Keratinocyte (primary cell): ENCODE data around the gene TSC22D4. TPM values are rescaled to one million over a fixed set of nuclear protein-coding genes. Genes with fewer than 3 reads are reported as not detected.
"Not testable (repeated sequence)": the region's sequence is repeated elsewhere in the genome, so short reads cannot be mapped to it uniquely, and the experiment has no call there.

Experiments
- DNase-seq: peaks from one replicate; pipeline ENCODE4 v3.0.0-alpha.2; 2011; ENCODE audit warnings: low read depth, missing footprints, low spot score
- FAIRE-seq: peaks from 2 replicates; lab custom pipeline; 2011; peaks lifted over from hg19 to GRCh38; lab: Jason Lieb, UNC
- H2AFZ ChIP-seq: 2 replicates; pipeline ENCODE4 v1.6.0; 2012; ENCODE audit warnings: low read length, control low read depth, inconsistent platforms; ENCODE audit not compliant: control insufficient read depth
- H3K27ac ChIP-seq: 2 replicates; pipeline ENCODE4 v1.5.1; 2011; ENCODE audit warnings: low read length; ENCODE audit not compliant: control insufficient read depth, insufficient read depth
- H3K27me3 ChIP-seq: 3 replicates; pipeline ENCODE4 v1.6.0; 2011; ENCODE audit warnings: low read length; ENCODE audit not compliant: control insufficient read depth, insufficient read depth; ENCODE audit errors: extremely low read depth
- H3K36me3 ChIP-seq, 2 experiments: 2 replicates in 1 of 2; 3 replicates in 1 of 2; pipeline ENCODE4 v1.5.1; 2011; ENCODE audit warnings: low read length in 2 of 2, mild to moderate bottlenecking in 1 of 2; ENCODE audit not compliant: control insufficient read depth in 2 of 2, insufficient read depth in 2 of 2; ENCODE audit errors: extremely low read depth in 1 of 2
- H3K4me1 ChIP-seq: 3 replicates; pipeline ENCODE4 v1.5.1; 2011; ENCODE audit warnings: low read length; ENCODE audit not compliant: control insufficient read depth, insufficient read depth; ENCODE audit errors: extremely low read depth
- H3K4me2 ChIP-seq: 3 replicates; pipeline ENCODE4 v1.6.0; 2011; ENCODE audit warnings: low read depth, low read length; ENCODE audit not compliant: control insufficient read depth, insufficient read depth; ENCODE audit errors: extremely low read depth
- H3K4me3 ChIP-seq, 3 experiments: fragments of 200-600 bp in 1 of 3; sonication (generic) in 1 of 3; 2 replicates in 2 of 3; 3 replicates in 1 of 3; pipeline ENCODE4 v1.5.1; 2011 to 2016; ENCODE audit warnings: low read length in 3 of 3, mild to moderate bottlenecking in 3 of 3, control low read depth in 2 of 3, inconsistent platforms in 1 of 3, low read depth in 1 of 3, mixed read lengths in 1 of 3, mixed run types in 1 of 3, moderate library complexity in 1 of 3; ENCODE audit not compliant: control insufficient read depth in 2 of 3, insufficient read depth in 2 of 3; ENCODE audit errors: extremely low read depth in 1 of 3
- H3K79me2 ChIP-seq: 2 replicates; pipeline ENCODE4 v1.6.0; 2012; ENCODE audit warnings: low read length; ENCODE audit not compliant: control insufficient read depth, insufficient read depth
- H3K9ac ChIP-seq: 3 replicates; pipeline ENCODE4 v1.6.0; 2011; ENCODE audit warnings: low read length; ENCODE audit not compliant: control insufficient read depth, insufficient read depth; ENCODE audit errors: extremely low read depth
- H3K9me1 ChIP-seq: 3 replicates; pipeline ENCODE4 v1.6.0; 2011; ENCODE audit warnings: low read length; ENCODE audit not compliant: control insufficient read depth, insufficient read depth; ENCODE audit errors: extremely low read depth
- H3K9me3 ChIP-seq: 2 replicates; pipeline ENCODE4 v1.5.1; 2012; ENCODE audit warnings: low read depth, low read length; ENCODE audit not compliant: control insufficient read depth
- H4K20me1 ChIP-seq: 3 replicates; pipeline ENCODE4 v1.6.0; 2011; ENCODE audit warnings: low read length; ENCODE audit not compliant: control insufficient read depth, insufficient read depth; ENCODE audit errors: extremely low read depth
- EZH2 ChIP-seq: IDR thresholded peaks from one replicate; pipeline ENCODE4 v1.6.1; 2012; ENCODE audit warnings: inconsistent platforms, mild to moderate bottlenecking, low read length, moderate library complexity
- dilution Hi-C: fragments of 300-500 bp; cut with MboI; formaldehyde crosslinking; loops from one replicate; pipeline ENCODE4 v1.7.0; 2020; ENCODE audit warnings: low sequenced_read_pairs; ENCODE audit not compliant: extremely low pct_ligation_motif_present
- polyA plus RNA-seq, 5 experiments: library from polyadenylated mRNA; depleted of rRNA in 3 of 5; stranded (reverse) in 3 of 5; stranded (forward) in 1 of 5; unstranded in 1 of 5; fragments of >200 nt; gene quantifications; 1 replicate in 1 of 5; 2 replicates in 3 of 5; 3 replicates in 1 of 5; pipeline versions ENCODE4 v1.2.1 to v1.2.3, GENCODE V29; 2011 to 2012; ENCODE audit warnings: missing spikeins in 2 of 5, low read depth in 1 of 5, low replicate concordance in 1 of 5
- TF ChIP-seq, protein P1 (sequence below), 3 experiments: IDR thresholded peaks in 1 of 3; conservative IDR thresholded peaks in 1 of 3; optimal IDR thresholded peaks in 1 of 3; 2 replicates in 2 of 3; 3 replicates in 1 of 3; pipeline versions ENCODE3 to v1.5.1; 2011; ENCODE audit warnings: low read length in 3 of 3, mild to moderate bottlenecking in 3 of 3, moderate library complexity in 2 of 3, control low read depth in 1 of 3, inconsistent platforms in 1 of 3; ENCODE audit not compliant: insufficient read depth in 2 of 3; ENCODE audit errors: extremely low read depth in 1 of 3

TSC22D4 gene
- polyA plus RNA-seq, 1 donor (not counting 4 experiments of a cell fraction or from before 2014, with no cell fraction given): 8.4 TPM

- TF ChIP-seq, protein P1, sequence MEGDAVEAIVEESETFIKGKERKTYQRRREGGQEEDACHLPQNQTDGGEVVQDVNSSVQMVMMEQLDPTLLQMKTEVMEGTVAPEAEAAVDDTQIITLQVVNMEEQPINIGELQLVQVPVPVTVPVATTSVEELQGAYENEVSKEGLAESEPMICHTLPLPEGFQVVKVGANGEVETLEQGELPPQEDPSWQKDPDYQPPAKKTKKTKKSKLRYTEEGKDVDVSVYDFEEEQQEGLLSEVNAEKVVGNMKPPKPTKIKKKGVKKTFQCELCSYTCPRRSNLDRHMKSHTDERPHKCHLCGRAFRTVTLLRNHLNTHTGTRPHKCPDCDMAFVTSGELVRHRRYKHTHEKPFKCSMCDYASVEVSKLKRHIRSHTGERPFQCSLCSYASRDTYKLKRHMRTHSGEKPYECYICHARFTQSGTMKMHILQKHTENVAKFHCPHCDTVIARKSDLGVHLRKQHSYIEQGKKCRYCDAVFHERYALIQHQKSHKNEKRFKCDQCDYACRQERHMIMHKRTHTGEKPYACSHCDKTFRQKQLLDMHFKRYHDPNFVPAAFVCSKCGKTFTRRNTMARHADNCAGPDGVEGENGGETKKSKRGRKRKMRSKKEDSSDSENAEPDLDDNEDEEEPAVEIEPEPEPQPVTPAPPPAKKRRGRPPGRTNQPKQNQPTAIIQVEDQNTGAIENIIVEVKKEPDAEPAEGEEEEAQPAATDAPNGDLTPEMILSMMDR (optimal IDR thresholded peaks at IDR 0.05 in 1 of 3, IDR thresholded peaks at IDR 0.05 in 1 of 3, conservative IDR thresholded peaks at IDR 0.05 in 1 of 3; ENCODE audit: extremely low read depth in 1 of 3, insufficient read depth in 2 of 3, low read length in 3 of 3): no peak
- TF ChIP-seq EZH2: no peak
- no peaks in the 10 kb centered on the region for H3K36me3 ChIP-seq
- H3K27ac ChIP-seq: no peak overlapping the region
- H3K4me1 ChIP-seq: peaks cover 10% of the 10 kb centered on the region
- DNase-seq: no peak
- no peaks in the 10 kb centered on the region for H3K9me3 ChIP-seq
- dilution Hi-C loops: no loop called here
- H2AFZ ChIP-seq: no peak overlapping the region
- H3K4me2 ChIP-seq: no peak overlapping the region
- FAIRE-seq: no peak
- no peaks in the 10 kb centered on the region for H3K27me3 ChIP-seq
- no peaks in the 10 kb centered on the region for H3K79me2 ChIP-seq
- H3K9ac ChIP-seq: no peak overlapping the region
- H3K4me3 ChIP-seq: no peak overlapping the region
- H3K9me1 ChIP-seq: no peaks in the 10 kb centered on the region
- no peaks in the 10 kb centered on the region for H4K20me1 ChIP-seq
These were observed 26.0 kb upstream of the TSC22D4 start for GRCh38 chr7:100504887-100505611.

GRCh38 chr7:100504031-100504430 is 25.0 kb upstream of the TSC22D4 start:
- H3K79me2 ChIP-seq, H3K9ac ChIP-seq, H4K20me1 ChIP-seq, dilution Hi-C loops, H3K4me3 ChIP-seq, H2AFZ ChIP-seq, H3K4me2 ChIP-seq, FAIRE-seq, H3K27ac ChIP-seq, H3K4me1 ChIP-seq, H3K36me3 ChIP-seq, H3K27me3 ChIP-seq, DNase-seq, H3K9me1 ChIP-seq, H3K9me3 ChIP-seq: not testable (repeated sequence)

DNA sequence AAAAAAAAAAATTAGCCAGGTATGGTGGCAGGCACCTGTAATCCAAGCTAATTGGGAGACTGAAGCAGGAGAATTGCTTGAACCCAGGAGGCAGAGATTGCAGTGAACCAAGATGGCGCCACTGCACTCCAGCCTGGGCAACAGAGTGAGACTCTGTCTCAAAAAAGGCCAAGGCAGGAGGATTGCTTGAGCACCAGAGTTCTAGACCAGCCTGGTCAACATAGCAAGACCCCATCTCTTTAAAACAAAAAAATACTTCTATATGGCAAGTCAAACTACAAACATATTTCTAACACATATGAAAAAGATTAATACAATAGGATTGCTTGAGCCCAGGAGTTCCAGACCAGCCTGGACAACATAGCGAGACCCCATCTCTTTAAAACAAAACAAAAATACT is 21.7 kb upstream of the TSC22D4 start:
- H4K20me1 ChIP-seq, H3K4me2 ChIP-seq, FAIRE-seq, DNase-seq, H3K4me3 ChIP-seq, H3K36me3 ChIP-seq, dilution Hi-C loops, H3K9me3 ChIP-seq, H3K9ac ChIP-seq, H3K27ac ChIP-seq, H3K79me2 ChIP-seq, H3K4me1 ChIP-seq, H2AFZ ChIP-seq, H3K27me3 ChIP-seq, H3K9me1 ChIP-seq: not testable (repeated sequence)
